ENCODE measurements around the gene PLD3.

DNA sequence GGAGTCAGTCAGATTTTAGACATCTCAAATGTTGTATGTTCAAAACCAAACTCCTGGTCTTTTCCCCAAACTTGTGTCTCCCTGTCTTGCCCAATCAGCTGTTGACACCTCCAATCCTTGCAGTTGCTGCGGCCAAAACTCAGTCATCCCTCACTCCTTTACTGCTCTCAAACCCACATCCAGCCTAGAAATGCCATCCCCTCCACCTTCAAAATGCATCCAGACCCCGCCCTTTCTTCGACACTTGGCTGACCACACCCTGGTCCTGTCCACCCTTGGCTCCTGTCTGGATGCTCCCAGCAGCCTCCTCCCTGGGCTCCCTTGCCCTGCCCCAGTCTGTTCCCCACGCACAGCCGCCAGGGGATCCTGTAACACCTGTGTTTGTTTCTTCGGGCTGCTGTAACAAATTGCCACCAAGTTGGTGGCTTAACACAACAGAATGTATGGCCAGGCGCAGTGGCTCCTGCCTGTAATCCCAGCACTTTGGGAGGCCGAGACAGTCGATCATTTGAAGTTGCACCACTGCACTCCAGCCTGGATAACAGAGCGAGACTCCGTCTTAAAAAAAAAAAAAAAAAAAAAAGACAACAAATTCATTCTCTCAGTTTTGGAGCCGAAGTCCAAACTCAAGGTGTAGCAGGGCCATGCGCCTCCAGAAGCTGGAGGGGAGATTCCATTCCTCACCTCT is 11.7 kb downstream of the PLD3 start:
- TF ChIP-seq CTCF (conservative IDR thresholded peaks at IDR 0.05): no peak
- no peak for TF ChIP-seq EZH2 (IDR thresholded peaks at IDR 0.05; ENCODE audit: low read depth)

Data from PC-9 (cell line).